BLaER1 treated with 17β-estradiol and CSF1 and Interleukin-3, amounts not matched to agents 10 nM and 100 nM (cell line): Measurements from ENCODE around the gene ATRN.

Experiments
- H3K27ac ChIP-seq, 11 experiments: shearing (Covaris generic); formaldehyde crosslinking; 2 replicates each; pipeline ENCODE4 v1.8.1; 2022
- H3K27me3 ChIP-seq, 11 experiments: shearing (Covaris generic); formaldehyde crosslinking; 2 replicates each; pipeline ENCODE4 v1.8.1; 2022
- H3K36me3 ChIP-seq, 11 experiments: shearing (Covaris generic); formaldehyde crosslinking; 2 replicates each; pipeline ENCODE4 v1.8.1; 2022
- H3K4me1 ChIP-seq, 10 experiments: shearing (Covaris generic); formaldehyde crosslinking; 2 replicates each; pipeline ENCODE4 v1.8.1; 2022
- H3K4me2 ChIP-seq, 11 experiments: shearing (Covaris generic); formaldehyde crosslinking; 2 replicates each; pipeline ENCODE4 v1.8.1; 2022
- H3K4me3 ChIP-seq, 10 experiments: shearing (Covaris generic); formaldehyde crosslinking; 2 replicates each; pipeline ENCODE4 v1.8.1; 2022
- H3K9ac ChIP-seq, 11 experiments: shearing (Covaris generic); formaldehyde crosslinking; 2 replicates each; pipeline ENCODE4 v1.8.1; 2022
- H3K9me3 ChIP-seq, 11 experiments: shearing (Covaris generic); formaldehyde crosslinking; replicated peaks in 1 of 11; 2 replicates each; pipeline ENCODE4 v1.8.1; 2022
- H4K20me1 ChIP-seq, 11 experiments: shearing (Covaris generic); formaldehyde crosslinking; 2 replicates each; pipeline ENCODE4 v1.8.1; 2022
- Cebpa-rat ChIP-seq, 11 experiments: shearing (Covaris generic); IDR thresholded peaks; 2 replicates each; pipeline ENCODE4 v1.8.1; 2022

The ATRN gene

DNA sequence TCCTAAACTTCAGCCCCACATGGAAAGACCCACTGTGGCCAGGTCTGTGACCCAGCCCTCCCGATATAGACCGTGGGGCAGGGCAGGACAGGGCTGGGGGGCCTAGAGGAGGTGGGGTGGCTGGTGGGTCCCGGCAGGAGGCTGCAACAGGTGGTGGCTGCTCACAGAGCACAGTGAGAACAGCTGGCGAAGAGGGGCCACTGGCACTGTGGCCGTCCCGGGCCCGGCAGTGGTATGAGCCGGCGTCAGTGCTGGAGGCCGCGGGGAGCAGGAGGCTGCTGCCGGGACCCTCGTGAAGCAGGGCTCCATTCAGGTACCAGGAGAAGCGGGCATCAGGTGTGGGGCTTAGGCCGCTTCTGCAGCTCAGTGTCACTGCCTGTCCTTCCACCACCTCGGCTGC, 228.2 kb downstream of the ATRN start:
- Histone ChIP-seq H3K27ac (no peak overlapping the region), H4K20me1 (peaks cover 0 to 97% (median 0%) of the 10 kb centered on the region in 11 experiments; a peak in 7 of 22 replicates), H3K9me3 (peaks cover 0 to 16% (median 3%) of the 10 kb centered on the region in 11 experiments; a peak in 6 of 22 replicates), H3K36me3 (peaks cover 0 to 100% (median 0%) of the 10 kb centered on the region in 11 experiments; a peak in 6 of 22 replicates), H3K27me3 (no peaks in the 10 kb centered on the region), H3K4me3 (no peak overlapping the region), H3K4me2 (no peak overlapping the region), H3K4me1 (no peaks in the 10 kb centered on the region), H3K9ac (no peak overlapping the region)
- TF ChIP-seq Cebpa-rat (IDR thresholded peaks at IDR 0.05), result no peak
